Progenitor cell of endocrine pancreas (in vitro differentiated cells): ENCODE results near the gene COMTD1. TPM values are rescaled to one million over a fixed set of nuclear protein-coding genes. Genes with fewer than 3 reads are reported as not detected.

Source experiments
- DNase-seq: peaks from one replicate; pipeline ENCODE4 v3.0.0; 2021; ENCODE audit warnings: low spot score; ENCODE audit not compliant: unreplicated experiment
- H3K27ac Mint-ChIP-seq: 2 replicates; pipeline ENCODE4 v1.8.0; 2021; ENCODE audit warnings: mild to moderate bottlenecking, moderate library complexity, mixed read lengths
- H3K27me3 Mint-ChIP-seq: 2 replicates; pipeline ENCODE4 v1.8.0; 2021; ENCODE audit warnings: mixed read lengths
- H3K36me3 Mint-ChIP-seq: 2 replicates; pipeline ENCODE4 v1.8.0; 2022; ENCODE audit warnings: mixed read lengths; ENCODE audit not compliant: insufficient read depth
- H3K4me1 Mint-ChIP-seq: 2 replicates; pipeline ENCODE4 v1.8.0; 2021; ENCODE audit warnings: low read depth, mixed read lengths
- H3K4me3 Mint-ChIP-seq: 2 replicates; pipeline ENCODE4 v1.8.0; 2021; ENCODE audit warnings: low read depth, mild to moderate bottlenecking, moderate library complexity, mixed read lengths
- H3K9me3 Mint-ChIP-seq: 2 replicates; pipeline ENCODE4 v1.8.0; 2021; ENCODE audit warnings: low read depth, mixed read lengths
- CTCF ChIP-seq: fragments of 200-600 bp; sonication (generic); IDR thresholded peaks from one replicate; pipeline ENCODE4 v1.5.0; 2021; ENCODE audit warnings: antibody characterized with exemption, mild to moderate bottlenecking; ENCODE audit not compliant: unreplicated experiment
- total RNA-seq: library from RNA; stranded (reverse); gene quantifications from 2 replicates; pipeline ENCODE4 v1.2.1, GENCODE V29; 2021

Gene COMTD1
- total RNA-seq, 1 donor from 2014 or later, result 18.4 TPM

GRCh38 chr10:75265856-75266255 lies 30.1 kb upstream of the COMTD1 start:
- Mint-ChIP-seq H3K27ac (no peak overlapping the region), H3K4me3 (no peak overlapping the region), H3K9me3 (no peaks in the 10 kb centered on the region), H3K27me3 (peaks cover 3% of the 10 kb centered on the region), H3K4me1 (peaks cover 8% of the 10 kb centered on the region), H3K36me3 (no peaks in the 10 kb centered on the region)
- no peak for TF ChIP-seq CTCF
- DNase-seq, result no peak

GRCh38 chr10:75263806-75264205 lies 28.0 kb upstream of the COMTD1 start:
- no peak for DNase-seq
- Mint-ChIP-seq H3K27ac (no peak overlapping the region), H3K36me3 (no peaks in the 10 kb centered on the region), H3K9me3 (peaks cover 2% of the 10 kb centered on the region), H3K27me3 (peaks cover 3% of the 10 kb centered on the region), H3K4me1 (peaks cover 8% of the 10 kb centered on the region), H3K4me3 (no peak overlapping the region)
- no peak for TF ChIP-seq CTCF

- H3K4me1 Mint-ChIP-seq, result peaks cover 8% of the 10 kb centered on the region
- no peak for DNase-seq
- no peaks in the 10 kb centered on the region for H3K36me3 Mint-ChIP-seq
- H3K27me3 Mint-ChIP-seq, result peaks cover 3% of the 10 kb centered on the region
- H3K4me3 Mint-ChIP-seq, result no peak overlapping the region
- peak overlapping the region; percentile 65 for H3K27ac Mint-ChIP-seq
- peaks cover 2% of the 10 kb centered on the region for H3K9me3 Mint-ChIP-seq
- no peak for TF ChIP-seq CTCF
Measured at GRCh38 chr10:75261813-75262705, 26.3 kb upstream of the COMTD1 start.

GRCh38 chr10:75260990-75261389 lies 25.2 kb upstream of the COMTD1 start:
- no peak overlapping the region for H3K27ac Mint-ChIP-seq

GRCh38 chr10:75254739-75255138 lies 19.0 kb upstream of the COMTD1 start:
- Mint-ChIP-seq H3K4me1 (no peaks in the 10 kb centered on the region), H3K4me3 (no peak overlapping the region), H3K36me3 (no peaks in the 10 kb centered on the region), H3K9me3 (peaks cover 19% of the 10 kb centered on the region), H3K27me3 (peaks cover 3% of the 10 kb centered on the region), H3K27ac (no peak overlapping the region)
- no peak for DNase-seq
- no peak for TF ChIP-seq CTCF

More at GRCh38 chr10:75260990-75261389, 25.2 kb upstream of the COMTD1 start:
- no peaks in the 10 kb centered on the region for H3K36me3 Mint-ChIP-seq
- no peak for TF ChIP-seq CTCF
- H3K4me3 Mint-ChIP-seq, result no peak overlapping the region
- no peaks in the 10 kb centered on the region for H3K27me3 Mint-ChIP-seq
- DNase-seq, result no peak
- H3K9me3 Mint-ChIP-seq, result peaks cover 2% of the 10 kb centered on the region
- peaks cover 8% of the 10 kb centered on the region for H3K4me1 Mint-ChIP-seq
